GM23338 (cell line): ENCODE data around the gene MACF1. TPM values are rescaled to one million over a fixed set of nuclear protein-coding genes. Genes with fewer than 3 reads are reported as not detected.

ENCODE experiments used
- ATAC-seq: fragments of 200-7000 bp; cut with Tn5 transposase; 3 replicates; pipeline ENCODE4 v1.9.1; 2020
- DNase-seq: peaks from one replicate; pipeline ENCODE4 v3.0.0-alpha.2; 2015; ENCODE audit warnings: low spot score
- H2AFZ ChIP-seq: fragments of 200-600 bp; sonication (generic); 2 replicates; pipeline ENCODE4 v1.8.0; 2016; ENCODE audit warnings: antibody characterized with exemption, mild to moderate bottlenecking, moderate library complexity
- H3F3A ChIP-seq: fragments of 200-600 bp; sonication (generic); replicated peaks from 2 replicates; pipeline ENCODE4 v1.8.0; 2017; ENCODE audit warnings: antibody characterized with exemption, mixed run types, low read depth
- H3K27ac ChIP-seq: fragments of 200-600 bp; sonication (generic); 2 replicates; pipeline ENCODE4 v1.6.1; 2016; ENCODE audit warnings: low read depth
- H3K27me3 ChIP-seq: fragments of 200-600 bp; sonication (generic); 2 replicates; pipeline ENCODE4 v1.8.0; 2016; ENCODE audit warnings: mild to moderate bottlenecking, mixed run types, moderate library complexity; ENCODE audit not compliant: insufficient read depth
- H3K36me3 ChIP-seq: fragments of 200-600 bp; sonication (generic); 2 replicates; pipeline ENCODE4 v1.8.0; 2016; ENCODE audit warnings: mild to moderate bottlenecking; ENCODE audit not compliant: insufficient read depth
- H3K4me1 ChIP-seq: fragments of 200-600 bp; sonication (generic); 2 replicates; pipeline ENCODE4 v1.8.0; 2016; ENCODE audit warnings: mild to moderate bottlenecking, moderate library complexity; ENCODE audit not compliant: insufficient read depth
- H3K4me2 ChIP-seq: fragments of 200-600 bp; sonication (generic); 2 replicates; pipeline ENCODE4 v1.7.1; 2017; ENCODE audit warnings: mixed run types
- H3K4me3 ChIP-seq: fragments of 200-600 bp; sonication (generic); 2 replicates; pipeline ENCODE4 v1.6.1; 2016; ENCODE audit warnings: mixed run types
- H3K79me2 ChIP-seq: fragments of 200-600 bp; sonication (generic); replicated peaks from 2 replicates; pipeline ENCODE4 v1.8.0; 2017; ENCODE audit warnings: mild to moderate bottlenecking; ENCODE audit not compliant: insufficient read depth
- H3K9me2 ChIP-seq: fragments of 200-600 bp; sonication (generic); 2 replicates; pipeline ENCODE4 v1.8.0; 2017; ENCODE audit not compliant: insufficient read depth
- H4K20me1 ChIP-seq: fragments of 200-600 bp; sonication (generic); replicated peaks from 2 replicates; pipeline ENCODE4 v1.8.0; 2017; ENCODE audit warnings: mild to moderate bottlenecking; ENCODE audit not compliant: insufficient read depth
- H3K27ac Mint-ChIP-seq: 2 replicates; pipeline ENCODE4 v1.8.0; 2020; ENCODE audit warnings: inconsistent platforms, mild to moderate bottlenecking, moderate library complexity, mixed read lengths
- H3K27me3 Mint-ChIP-seq: 3 replicates; pipeline ENCODE4 v1.8.0; 2022; ENCODE audit warnings: low read depth, mild to moderate bottlenecking, moderate library complexity, mixed read lengths, inconsistent platforms; ENCODE audit not compliant: insufficient read depth, poor library complexity
- H3K36me3 Mint-ChIP-seq: 3 replicates; pipeline ENCODE4 v1.8.0; 2021; ENCODE audit warnings: low read depth, mild to moderate bottlenecking, inconsistent platforms, moderate library complexity, mixed read lengths
- H3K4me1 Mint-ChIP-seq: 3 replicates; pipeline ENCODE4 v1.8.0; 2020; ENCODE audit warnings: mild to moderate bottlenecking, inconsistent platforms, mixed read lengths
- H3K4me3 Mint-ChIP-seq: 3 replicates; pipeline ENCODE4 v1.8.0; 2021; ENCODE audit warnings: moderate library complexity, mild to moderate bottlenecking, inconsistent platforms, mixed read lengths
- H3K9me3 Mint-ChIP-seq: 3 replicates; pipeline ENCODE4 v1.8.0; 2020; ENCODE audit warnings: moderate library complexity, mild to moderate bottlenecking, inconsistent platforms, mixed read lengths
- CREB1 ChIP-seq: fragments of 250-450 bp; sonication (Bioruptor Pico); IDR thresholded peaks from 2 replicates; pipeline ENCODE4 v1.5.0; 2020; ENCODE audit warnings: low read depth, mild to moderate bottlenecking, moderate library complexity
- CTCF ChIP-seq, 2 experiments: fragments of 200-600 bp in 1 of 2; sonication (generic) in 1 of 2; conservative IDR thresholded peaks; 2 replicates each; pipeline versions ENCODE4 v1.5.1 to v1.6.1; 2016 to 2017; ENCODE audit warnings: antibody characterized with exemption in 2 of 2, low read depth in 2 of 2, mild to moderate bottlenecking in 2 of 2, moderate library complexity in 1 of 2
- ETS1 ChIP-seq: IDR thresholded peaks from 2 replicates; pipeline ENCODE4 v1.6.1; 2016; ENCODE audit warnings: antibody characterized with exemption
- EZH2 ChIP-seq: fragments of 200-600 bp; sonication (generic); IDR thresholded peaks from one replicate; pipeline ENCODE4 v1.8.0; 2017; ENCODE audit warnings: antibody characterized with exemption, mild to moderate bottlenecking, low read depth; ENCODE audit not compliant: unreplicated experiment
- EZH2phosphoT487 ChIP-seq: fragments of 200-600 bp; sonication (generic); IDR thresholded peaks from one replicate; pipeline ENCODE4 v1.8.1; 2018; ENCODE audit warnings: antibody characterized with exemption; ENCODE audit not compliant: unreplicated experiment
- JUNB ChIP-seq: IDR thresholded peaks from one replicate; pipeline ENCODE4 v1.6.1; 2016; ENCODE audit warnings: antibody characterized with exemption; ENCODE audit not compliant: unreplicated experiment
- NANOG ChIP-seq: IDR thresholded peaks from 2 replicates; pipeline ENCODE4 v1.6.1; 2016; ENCODE audit warnings: antibody characterized with exemption, borderline replicate concordance
- POLR2AphosphoS5 ChIP-seq: IDR thresholded peaks from 2 replicates; pipeline ENCODE4 v1.6.1; 2016; ENCODE audit warnings: antibody characterized with exemption, low read depth
- REST ChIP-seq: IDR thresholded peaks from one replicate; pipeline ENCODE4 v1.6.1; 2018; ENCODE audit warnings: antibody characterized with exemption; ENCODE audit not compliant: unreplicated experiment
- STAT1 ChIP-seq: IDR thresholded peaks from one replicate; pipeline ENCODE4 v1.6.1; 2016; ENCODE audit warnings: antibody characterized with exemption; ENCODE audit not compliant: unreplicated experiment
- ZNF114 ChIP-seq: fragments of 250-450 bp; sonication (Bioruptor Pico); IDR thresholded peaks from 2 replicates; pipeline ENCODE4 v1.5.0; 2020; ENCODE audit warnings: mild to moderate bottlenecking, moderate library complexity
- ZNF331 ChIP-seq: fragments of 250-450 bp; sonication (Bioruptor Pico); IDR thresholded peaks from 2 replicates; pipeline ENCODE4 v1.5.0; 2020; ENCODE audit warnings: low read depth, mild to moderate bottlenecking, moderate library complexity
- polyA plus RNA-seq: library from polyadenylated mRNA; unstranded; fragments of >200 nt; fragmentation: Nextera tagmentation; extraction: Ambion mirVana; gene quantifications from 2 replicates; pipeline ENCODE4 v1.2.1, GENCODE V29; 2016
- total RNA-seq: library from RNA; depleted of rRNA; stranded (reverse); fragments of >200 nt; shearing (Covaris generic); gene quantifications from 2 replicates; pipeline ENCODE4 v1.2.3, GENCODE V29; 2014

MACF1 gene
- total and polyA plus RNA-seq, 2 experiments from 2014 or later: 104 to 399 TPM

GRCh38 chr1:39332828-39333227 lies 128.3 kb downstream of the MACF1 start (continued):
- TF ChIP-seq ETS1 (no peak), ZNF331 (no peak), EZH2 (no peak), CREB1 (CRISPR knock-in tag) (no peak), ZNF114 (no peak), STAT1 (no peak), POLR2AphosphoS5 (no peak), CTCF (conservative IDR thresholded peaks at IDR 0.05; ENCODE audit: low read depth in 2 of 2) (no peak), JUNB (no peak)

- Histone ChIP-seq H3K4me1 (no peaks in the 10 kb centered on the region), H3K4me3 (no peak overlapping the region), H3K9me2 (no peaks in the 10 kb centered on the region), H2AFZ (no peak overlapping the region), H3K79me2 (no peaks in the 10 kb centered on the region), H3K36me3 (peaks cover 44% of the 10 kb centered on the region), H3F3A (no peaks in the 10 kb centered on the region), H3K4me2 (no peak overlapping the region), H3K27ac (no peak overlapping the region), H3K27me3 (no peaks in the 10 kb centered on the region), H4K20me1 (0 out of 2 replicates have a peak, but pooled peaks cover 4% of the 10 kb centered on the region)
- Mint-ChIP-seq H3K27me3 (no peaks in the 10 kb centered on the region), H3K36me3 (peaks cover 39% of the 10 kb centered on the region), H3K9me3 (no peaks in the 10 kb centered on the region; the same call in 2 of the 3 replicates), H3K4me3 (no peak overlapping the region), H3K27ac (no peak overlapping the region), H3K4me1 (no peaks in the 10 kb centered on the region)
- no peak for DNase-seq
- TF ChIP-seq CREB1 (CRISPR knock-in tag): no peak
- no peak for TF ChIP-seq EZH2
- TF ChIP-seq JUNB: no peak
- no peak for TF ChIP-seq POLR2AphosphoS5
- no peak for TF ChIP-seq STAT1
- no peak for TF ChIP-seq NANOG
- TF ChIP-seq ZNF114: no peak
- no peak for TF ChIP-seq ZNF331
- TF ChIP-seq REST: no peak
- TF ChIP-seq CTCF (conservative IDR thresholded peaks at IDR 0.05; ENCODE audit: low read depth in 2 of 2): no peak
- TF ChIP-seq ETS1: no peak
- no peak for TF ChIP-seq EZH2phosphoT487
- no peak for ATAC-seq
Measured at GRCh38 chr1:39333296-39333695, 128.8 kb downstream of the MACF1 start.
